Cardiac fibroblast (primary cell): ENCODE results near the gene ACAP2.

Source experiments
- DNase-seq, 2 donors: peaks; one replicate each; pipeline versions ENCODE4 v3.0.0 to v3.0.0-alpha.2; 2010; ENCODE audit warnings: low read depth in 2 of 2
- H3K4me3 ChIP-seq, 2 donors: replicated peaks in 1 of 2; 1 replicate in 1 of 2; 2 replicates in 1 of 2; pipeline ENCODE4 v1.5.1; 2011; ENCODE audit warnings: low read depth in 2 of 2, low read length in 2 of 2, mild to moderate bottlenecking in 2 of 2, moderate library complexity in 1 of 2
- CTCF ChIP-seq: IDR thresholded peaks from one replicate; pipeline ENCODE4 v1.5.1; 2011; ENCODE audit warnings: low read depth, mild to moderate bottlenecking, low read length, inconsistent platforms

Gene ACAP2

DNA sequence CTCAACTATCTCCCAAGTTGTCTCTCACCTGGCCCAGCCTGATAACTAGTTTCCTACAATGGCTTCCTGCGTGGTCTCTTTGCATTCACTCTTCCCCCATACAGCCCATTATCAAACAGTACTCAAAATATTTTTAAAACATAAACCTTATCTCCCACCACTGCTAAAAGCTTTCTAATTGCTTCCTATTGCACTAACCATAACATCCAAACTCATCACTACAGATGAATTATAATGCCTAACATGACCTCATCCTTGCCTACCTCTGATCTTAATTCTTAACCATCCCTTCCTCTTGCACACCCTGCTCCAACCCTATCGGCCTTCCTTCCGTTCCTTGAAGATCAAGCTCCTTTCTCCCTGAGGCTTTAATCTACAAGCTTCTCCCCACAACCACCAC, 17.0 kb downstream of the ACAP2 start:
- no peak for TF ChIP-seq CTCF
- DNase-seq: no peak
- no peak overlapping the region for H3K4me3 ChIP-seq

- no peak overlapping the region for H3K4me3 ChIP-seq
- TF ChIP-seq CTCF: no peak
- no peak for DNase-seq
Observed at GRCh38 chr3:195423818-195424217, 19.0 kb downstream of the ACAP2 start.

DNA sequence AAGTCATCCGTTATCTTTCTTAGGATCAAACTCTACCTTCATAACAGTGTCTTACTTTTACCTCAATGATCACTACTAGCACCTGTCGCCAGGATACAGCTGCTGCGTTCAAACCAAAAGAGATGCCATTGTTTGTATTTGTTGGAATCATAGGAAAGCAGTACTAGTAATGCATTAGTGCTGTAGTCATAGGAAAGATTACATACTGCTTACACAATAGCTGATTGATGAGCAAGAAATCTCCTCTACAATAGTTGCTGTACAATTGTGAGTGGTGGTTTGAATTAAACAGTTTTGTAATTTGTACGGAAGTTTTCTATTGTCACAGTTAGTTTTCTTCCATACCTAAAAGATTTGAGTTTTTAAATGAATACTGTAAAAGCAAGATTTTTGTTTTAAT, 21.4 kb downstream of the ACAP2 start:
- H3K4me3 ChIP-seq: no peak overlapping the region
- DNase-seq: peak in 1 of 2 donors; percentile 49
- TF ChIP-seq CTCF: no peak

DNA sequence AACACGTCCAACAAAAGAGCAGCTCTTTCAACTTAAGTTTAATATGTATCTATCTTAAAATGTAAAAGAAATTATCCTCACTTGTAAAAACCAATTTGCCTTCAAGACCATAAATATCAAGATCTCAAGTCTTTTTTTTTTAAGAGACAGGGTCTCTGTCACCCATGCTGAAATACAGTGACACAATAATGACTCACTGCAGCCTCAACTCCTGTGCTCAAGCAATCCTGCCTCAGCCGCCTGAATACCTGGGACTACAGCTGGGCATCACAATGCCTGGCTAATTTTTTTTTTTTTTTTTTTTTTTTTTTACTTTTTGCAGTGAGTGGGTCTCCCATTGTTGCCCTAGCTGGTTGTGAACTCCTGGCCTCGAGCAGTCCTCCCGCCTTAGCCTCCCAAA, 26.0 kb downstream of the ACAP2 start:
- no peak for TF ChIP-seq CTCF
- DNase-seq: peak in 1 of 2 donors; percentile 22
- no peak overlapping the region for H3K4me3 ChIP-seq

- no peak for TF ChIP-seq CTCF
- H3K4me3 ChIP-seq: no peak overlapping the region
- DNase-seq: peak; percentile 70 to 71
Observed at GRCh38 chr3:195411836-195412235, 31.0 kb downstream of the ACAP2 start.

DNA sequence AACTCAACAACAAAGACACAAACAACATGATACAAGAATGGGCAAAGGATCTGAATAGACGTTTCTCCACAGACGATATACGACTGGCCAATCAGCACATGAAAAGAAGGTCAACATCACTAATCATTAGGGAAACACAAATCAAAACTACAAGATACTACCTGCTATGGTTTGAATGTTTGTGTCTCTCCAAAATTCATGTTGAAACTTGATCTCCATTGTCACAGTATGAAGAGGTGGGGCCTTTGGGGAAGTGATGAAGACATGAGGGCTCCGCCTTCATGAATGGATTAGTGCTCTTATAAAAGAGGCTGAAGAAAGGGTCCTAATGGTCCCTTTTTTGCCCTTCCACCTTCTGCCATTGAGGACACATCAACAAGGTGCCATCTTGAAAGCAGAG, 32.3 kb downstream of the ACAP2 start:
- no peak overlapping the region for H3K4me3 ChIP-seq
- no peak for TF ChIP-seq CTCF
- no peak for DNase-seq
